HL-60 (cell line): Measurements from ENCODE around the gene GJA3.

Experiments used
- GABPA ChIP-seq: IDR thresholded peaks from 2 replicates; pipeline ENCODE4 v1.6.1; 2012; ENCODE audit warnings: low read depth
- POLR2AphosphoS5 ChIP-seq: IDR thresholded peaks from 2 replicates; pipeline ENCODE4 v1.6.1; 2012; ENCODE audit warnings: low read depth
- TF ChIP-seq, protein P1 (sequence below): IDR thresholded peaks from one replicate; pipeline ENCODE4 v1.5.1; 2011; ENCODE audit warnings: low read length, control low read depth, inconsistent platforms; ENCODE audit not compliant: insufficient read depth

GRCh38 chr13:20116213-20116612, 44.6 kb downstream of the GJA3 start:
- TF ChIP-seq, protein P1, sequence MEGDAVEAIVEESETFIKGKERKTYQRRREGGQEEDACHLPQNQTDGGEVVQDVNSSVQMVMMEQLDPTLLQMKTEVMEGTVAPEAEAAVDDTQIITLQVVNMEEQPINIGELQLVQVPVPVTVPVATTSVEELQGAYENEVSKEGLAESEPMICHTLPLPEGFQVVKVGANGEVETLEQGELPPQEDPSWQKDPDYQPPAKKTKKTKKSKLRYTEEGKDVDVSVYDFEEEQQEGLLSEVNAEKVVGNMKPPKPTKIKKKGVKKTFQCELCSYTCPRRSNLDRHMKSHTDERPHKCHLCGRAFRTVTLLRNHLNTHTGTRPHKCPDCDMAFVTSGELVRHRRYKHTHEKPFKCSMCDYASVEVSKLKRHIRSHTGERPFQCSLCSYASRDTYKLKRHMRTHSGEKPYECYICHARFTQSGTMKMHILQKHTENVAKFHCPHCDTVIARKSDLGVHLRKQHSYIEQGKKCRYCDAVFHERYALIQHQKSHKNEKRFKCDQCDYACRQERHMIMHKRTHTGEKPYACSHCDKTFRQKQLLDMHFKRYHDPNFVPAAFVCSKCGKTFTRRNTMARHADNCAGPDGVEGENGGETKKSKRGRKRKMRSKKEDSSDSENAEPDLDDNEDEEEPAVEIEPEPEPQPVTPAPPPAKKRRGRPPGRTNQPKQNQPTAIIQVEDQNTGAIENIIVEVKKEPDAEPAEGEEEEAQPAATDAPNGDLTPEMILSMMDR = no peak
- TF ChIP-seq POLR2AphosphoS5 (no peak), GABPA (no peak)
